HepG2 (cell line): ENCODE measurements around the gene MACROD2. TPM values are rescaled to one million over a fixed set of nuclear protein-coding genes. Genes with fewer than 3 reads are reported as not detected.

Experiments used
- ATAC-seq: fragments of 200-7000 bp; cut with Tn5 transposase; 3 replicates; pipeline ENCODE4 v1.9.1; 2020; ENCODE audit warnings: mild to moderate bottlenecking, moderate library complexity
- BruUV-seq: library from RNA; stranded (reverse); fragments of 400-500 nt; replicated peaks from 2 replicates; lab custom pipeline; 2021; lab: Mats Ljungman, UMichigan
- CTCF ChIA-PET: fragments of 300-600 bp; formaldehyde crosslinking; extraction: SDS; loops from one replicate; lab custom pipeline; 2021; ENCODE audit warnings: low total read pairs, inconsistent platforms, low intra/inter-chr PET ratio; lab: Yijun Ruan, JAX
- POLR2A ChIA-PET: fragments of 350-600 bp; sonication (Branson Sonifier 250); formaldehyde crosslinking; loops from one replicate; lab custom pipeline; 2020; ENCODE audit warnings: antibody characterized with exemption, inconsistent platforms; lab: Yijun Ruan, JAX
- DNase-seq: peaks from one replicate; pipeline ENCODE4 v3.0.0-alpha.2; 2015; ENCODE audit warnings: low spot score
- FAIRE-seq: peaks from 3 replicates; lab custom pipeline; 2011; peaks lifted over from hg19 to GRCh38; lab: Jason Lieb, UNC
- H2AFZ ChIP-seq: one replicate; pipeline ENCODE4 v1.6.1; 2011; ENCODE audit warnings: low read length, inconsistent platforms
- H3K27ac ChIP-seq: fragments of 300-600 bp; 3 replicates; pipeline ENCODE4 v1.8.0; 2011; ENCODE audit warnings: mixed run types, mild to moderate bottlenecking, mixed read lengths, low read length, inconsistent platforms; ENCODE audit not compliant: insufficient read depth; ENCODE audit errors: extremely low read length
- H3K27me3 ChIP-seq, 2 experiments: fragments of 200-600 bp in 1 of 2; 2 replicates in 1 of 2; 3 replicates in 1 of 2; pipeline versions ENCODE4 v1.6.0 to v1.8.0; 2011; ENCODE audit warnings: low read length in 2 of 2, mild to moderate bottlenecking in 2 of 2, moderate library complexity in 2 of 2, inconsistent platforms in 1 of 2; ENCODE audit not compliant: insufficient read depth in 2 of 2, control insufficient read depth in 1 of 2
- H3K36me3 ChIP-seq, 2 experiments: fragments of 200-600 bp in 1 of 2; replicated peaks in 1 of 2; 2 replicates in 1 of 2; 3 replicates in 1 of 2; pipeline versions ENCODE4 v1.5.1 to v1.8.0; 2011; ENCODE audit warnings: low read length in 2 of 2, inconsistent platforms in 1 of 2; ENCODE audit not compliant: insufficient read depth in 2 of 2, control insufficient read depth in 1 of 2
- H3K4me1 ChIP-seq: 2 replicates; pipeline ENCODE4 v1.5.1; 2012; ENCODE audit warnings: low read length, inconsistent platforms; ENCODE audit not compliant: insufficient read depth
- H3K4me2 ChIP-seq: 2 replicates; pipeline ENCODE4 v1.6.0; 2011; ENCODE audit warnings: low read depth, low read length, inconsistent platforms
- H3K4me3 ChIP-seq, 3 experiments: fragments of 200-600 bp in 1 of 3; sonication (generic), shearing (Covaris generic) in 1 of 3; replicated peaks in 1 of 3; 2 replicates each; pipeline ENCODE4 v1.5.1; 2011 to 2016; ENCODE audit warnings: low read length in 3 of 3, inconsistent platforms in 2 of 3, low read depth in 2 of 3, mild to moderate bottlenecking in 2 of 3, control low read depth in 1 of 3, mixed read lengths in 1 of 3; ENCODE audit not compliant: insufficient read depth in 1 of 3
- H3K79me2 ChIP-seq: one replicate; pipeline ENCODE4 v1.6.1; 2011; ENCODE audit warnings: low read length, inconsistent platforms; ENCODE audit not compliant: insufficient read depth
- H3K9ac ChIP-seq: 2 replicates; pipeline ENCODE4 v1.6.0; 2011; ENCODE audit warnings: mild to moderate bottlenecking, low read depth, low read length, inconsistent platforms; ENCODE audit not compliant: insufficient read depth
- H3K9me3 ChIP-seq: 2 replicates; pipeline ENCODE4 v1.5.1; 2012; ENCODE audit warnings: mild to moderate bottlenecking, low read length
- H4K20me1 ChIP-seq: 2 replicates; pipeline ENCODE4 v1.6.0; 2011; ENCODE audit warnings: inconsistent platforms, mild to moderate bottlenecking, low read length, moderate library complexity; ENCODE audit not compliant: insufficient read depth
- ARNTL ChIP-seq: sonication (generic); formaldehyde crosslinking; IDR thresholded peaks from 2 replicates; pipeline ENCODE4 v1.4.0; 2020; ENCODE audit warnings: mild to moderate bottlenecking, missing genetic modification reagents
- CENPT ChIP-seq: sonication (generic); formaldehyde crosslinking; IDR thresholded peaks from 2 replicates; pipeline ENCODE4 v1.8.0; 2022; ENCODE audit warnings: low read depth, mild to moderate bottlenecking, moderate library complexity, missing genetic modification reagents
- DNMT1 ChIP-seq: sonication (generic); formaldehyde crosslinking; IDR thresholded peaks from 2 replicates; pipeline ENCODE4 v1.5.1; 2020; ENCODE audit warnings: mild to moderate bottlenecking, missing genetic modification reagents
- EZH2 ChIP-seq: conservative IDR thresholded peaks from 2 replicates; pipeline ENCODE4 v1.6.1; 2012; ENCODE audit warnings: mild to moderate bottlenecking, low read depth, low read length, moderate library complexity
- HMG20B ChIP-seq: conservative IDR thresholded peaks from 2 replicates; pipeline ENCODE4 v1.6.1; 2016; ENCODE audit warnings: missing genetic modification reagents, missing compliant biosample characterization
- NR1H2 ChIP-seq: sonication (generic); formaldehyde crosslinking; IDR thresholded peaks from 2 replicates; pipeline ENCODE4 v1.8.1; 2022; ENCODE audit warnings: low read depth, missing genetic modification reagents, borderline replicate concordance
- ONECUT2 ChIP-seq: sonication (generic); formaldehyde crosslinking; IDR thresholded peaks from 2 replicates; pipeline ENCODE4 v1.4.0; 2020; ENCODE audit warnings: missing genetic modification reagents
- POLR2AphosphoS2 ChIP-seq: IDR thresholded peaks from 2 replicates; pipeline ENCODE4 v1.6.1; 2011; ENCODE audit warnings: low read depth, low read length, improper control_type of control experiment
- RFXANK ChIP-seq: IDR thresholded peaks from 2 replicates; pipeline ENCODE4 v1.6.1; 2016
- SNAPC4 ChIP-seq: sonication (generic); formaldehyde crosslinking; IDR thresholded peaks from 2 replicates; pipeline ENCODE4 v1.4.0; 2020; ENCODE audit warnings: mild to moderate bottlenecking, missing genetic modification reagents
- ZFP90 ChIP-seq: sonication (generic); formaldehyde crosslinking; IDR thresholded peaks from 2 replicates; pipeline ENCODE4 v1.8.0; 2022; ENCODE audit warnings: missing genetic modification reagents, mild to moderate bottlenecking, inconsistent platforms, borderline replicate concordance
- ZIK1 ChIP-seq: sonication (generic); formaldehyde crosslinking; IDR thresholded peaks from 2 replicates; pipeline ENCODE4 v1.5.0; 2020; ENCODE audit warnings: mild to moderate bottlenecking, low read depth, missing genetic modification reagents, borderline replicate concordance
- ZNF138 ChIP-seq: sonication (generic); formaldehyde crosslinking; IDR thresholded peaks from 2 replicates; pipeline ENCODE4 v1.5.0; 2020; ENCODE audit warnings: mild to moderate bottlenecking, low read depth, missing genetic modification reagents
- ZNF256 ChIP-seq: sonication (generic); formaldehyde crosslinking; conservative IDR thresholded peaks from 2 replicates; pipeline ENCODE4 v1.4.0; 2020; ENCODE audit warnings: missing genetic modification reagents
- ZNF333 ChIP-seq: sonication (generic); formaldehyde crosslinking; IDR thresholded peaks from 2 replicates; pipeline ENCODE4 v1.4.0; 2020; ENCODE audit warnings: mild to moderate bottlenecking, missing genetic modification reagents, borderline replicate concordance
- ZNF496 ChIP-seq: sonication (generic); formaldehyde crosslinking; IDR thresholded peaks from 2 replicates; pipeline ENCODE4 v1.8.1; 2023; ENCODE audit warnings: mild to moderate bottlenecking, moderate library complexity, missing genetic modification reagents; ENCODE audit not compliant: insufficient replicate concordance
- ZNF619 ChIP-seq: sonication (generic); formaldehyde crosslinking; IDR thresholded peaks from 2 replicates; pipeline ENCODE4 v1.4.0; 2020; ENCODE audit warnings: mild to moderate bottlenecking, missing genetic modification reagents
- ZNF781 ChIP-seq: sonication (generic); formaldehyde crosslinking; IDR thresholded peaks from 2 replicates; pipeline ENCODE4 v1.5.1; 2020; ENCODE audit warnings: borderline replicate concordance, mild to moderate bottlenecking, missing genetic modification reagents; ENCODE audit errors: not compliant biosample characterization
- WGBS: methylation state at CpG from one replicate; pipeline ENCODE4 v1.1.6; 2017; ENCODE audit warnings: low lambda C conversion rate; 5-methylcytosine and 5-hydroxymethylcytosine counted together
- in situ Hi-C: cut with HindIII; loops from 2 replicates; pipeline ENCODE4 v1.10.0; 2017; ENCODE audit warnings: low pct_unique_long_range_greater_than_20kb; ENCODE audit not compliant: extremely low pct_ligation_motif_present
- intact Hi-C: fragments of 100-400 bp; cut with micrococcal nuclease; formaldehyde crosslinking; loops from one replicate; pipeline ENCODE4 v1.10.0; 2022; ENCODE audit not compliant: unreplicated experiment
- polyA plus RNA-seq, 8 experiments: library from polyadenylated mRNA; depleted of rRNA in 3 of 8; stranded (reverse) in 7 of 8; unstranded in 1 of 8; fragments of >200 nt; fragmentation: Illumina TruSeq in 4 of 8; extraction: Trizol in 4 of 8; gene quantifications; 2 replicates each; pipeline versions ENCODE4 v1.2.1 to v1.2.3, GENCODE V29; 2011 to 2016; ENCODE audit warnings: low read depth in 4 of 8, missing spikeins in 1 of 8, mixed read lengths in 1 of 8; ENCODE audit not compliant: insufficient read depth in 1 of 8
- total RNA-seq, 5 experiments: library from RNA; depleted of rRNA; stranded (reverse); fragments of >200 nt; fragmentation: Illumina TruSeq; extraction: Trizol; gene quantifications; 2 replicates each; pipeline ENCODE4 v1.2.3, GENCODE V29; 2016; ENCODE audit warnings: low read depth in 1 of 5
- TF ChIP-seq, protein P1 (sequence below): sonication (generic); formaldehyde crosslinking; IDR thresholded peaks from 2 replicates; pipeline ENCODE4 v1.4.0; 2020; ENCODE audit warnings: missing genetic modification reagents, mild to moderate bottlenecking, borderline replicate concordance

MACROD2 gene
- total and polyA plus RNA-seq, 2 of the 13 experiments (the other 11 are each of a cell fraction or from before 2014, with no cell fraction given), result 0.13 to 0.51 TPM

DNA sequence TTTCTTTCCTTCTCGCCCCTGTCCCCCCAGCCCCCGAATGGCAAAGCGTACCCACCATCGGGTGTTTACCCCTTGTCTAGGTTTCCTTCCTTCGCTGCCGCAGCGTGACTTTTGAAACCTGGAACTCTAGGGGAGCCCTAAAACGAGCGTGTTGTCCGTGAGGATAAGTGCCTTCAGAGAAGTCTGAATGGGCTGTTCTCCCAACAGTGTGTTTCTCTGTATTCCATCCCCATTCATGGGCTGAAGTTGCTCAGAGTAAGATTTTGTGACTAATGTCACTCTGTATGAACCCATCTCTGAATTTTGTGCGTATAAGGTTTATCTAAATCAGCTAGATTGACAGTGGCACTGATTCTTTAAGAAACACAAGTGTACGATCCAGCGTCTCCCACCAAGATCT, 949 bp downstream of the MACROD2 start:
- BruUV-seq, result no TSS peak
- H3K4me2 ChIP-seq, result peak overlapping the region; percentile 63
- H3K4me1 ChIP-seq, result peaks cover 7% of the 10 kb centered on the region; the same call in 1 of the 2 replicates
- no peak overlapping the region for H3K27ac ChIP-seq
- intact Hi-C loops (no loop called here), in situ Hi-C loops (no loop called here)
- peaks cover 4 to 22% of the 10 kb centered on the region in 2 experiments; a peak in 4 of 5 replicates for H3K27me3 ChIP-seq
- H3K79me2 ChIP-seq, result no peaks in the 10 kb centered on the region
- ChIA-PET CTCF (no interaction called here), POLR2A (no interaction called here)
- no peaks in the 10 kb centered on the region for H4K20me1 ChIP-seq
- ATAC-seq (peak; percentile 37), FAIRE-seq (no peak), DNase-seq (no peak)
- H2AFZ ChIP-seq, result no peak overlapping the region
- no peaks in the 10 kb centered on the region for H3K36me3 ChIP-seq
- H3K9ac ChIP-seq, result no peak overlapping the region
- H3K4me3 ChIP-seq, result peak overlapping the region; percentile 33 to 65 (median 64); a peak in 4 of 6 replicates
- peaks cover 25% of the 10 kb centered on the region for H3K9me3 ChIP-seq
- WGBS, result 15% methylated on average over 13 of the region's 13 CpGs
- no peak for TF ChIP-seq ZFP90 (CRISPR knock-in tag)
- TF ChIP-seq ZNF619 (CRISPR knock-in tag), result no peak
- no peak for TF ChIP-seq RFXANK
- TF ChIP-seq ZNF496 (CRISPR knock-in tag), result no peak
- TF ChIP-seq HMG20B (CRISPR knock-in tag), result no peak
- no peak for TF ChIP-seq ZNF333
- no peak for TF ChIP-seq ZIK1 (CRISPR knock-in tag)
- TF ChIP-seq EZH2, result peak; percentile 80; the same call in 1 of the 2 replicates
- no peak for TF ChIP-seq POLR2AphosphoS2
- 0 out of 2 replicates have a peak, but pooled peaks have one; percentile 13 for TF ChIP-seq ZNF138
- no peak for TF ChIP-seq ZNF256 (CRISPR knock-in tag)
- TF ChIP-seq, protein P1, sequence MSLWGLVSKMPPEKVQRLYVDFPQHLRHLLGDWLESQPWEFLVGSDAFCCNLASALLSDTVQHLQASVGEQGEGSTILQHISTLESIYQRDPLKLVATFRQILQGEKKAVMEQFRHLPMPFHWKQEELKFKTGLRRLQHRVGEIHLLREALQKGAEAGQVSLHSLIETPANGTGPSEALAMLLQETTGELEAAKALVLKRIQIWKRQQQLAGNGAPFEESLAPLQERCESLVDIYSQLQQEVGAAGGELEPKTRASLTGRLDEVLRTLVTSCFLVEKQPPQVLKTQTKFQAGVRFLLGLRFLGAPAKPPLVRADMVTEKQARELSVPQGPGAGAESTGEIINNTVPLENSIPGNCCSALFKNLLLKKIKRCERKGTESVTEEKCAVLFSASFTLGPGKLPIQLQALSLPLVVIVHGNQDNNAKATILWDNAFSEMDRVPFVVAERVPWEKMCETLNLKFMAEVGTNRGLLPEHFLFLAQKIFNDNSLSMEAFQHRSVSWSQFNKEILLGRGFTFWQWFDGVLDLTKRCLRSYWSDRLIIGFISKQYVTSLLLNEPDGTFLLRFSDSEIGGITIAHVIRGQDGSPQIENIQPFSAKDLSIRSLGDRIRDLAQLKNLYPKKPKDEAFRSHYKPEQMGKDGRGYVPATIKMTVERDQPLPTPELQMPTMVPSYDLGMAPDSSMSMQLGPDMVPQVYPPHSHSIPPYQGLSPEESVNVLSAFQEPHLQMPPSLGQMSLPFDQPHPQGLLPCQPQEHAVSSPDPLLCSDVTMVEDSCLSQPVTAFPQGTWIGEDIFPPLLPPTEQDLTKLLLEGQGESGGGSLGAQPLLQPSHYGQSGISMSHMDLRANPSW (CRISPR knock-in tag), result no peak
- no peak for TF ChIP-seq CENPT (CRISPR knock-in tag)
- no peak for TF ChIP-seq NR1H2 (CRISPR knock-in tag)
- no peak for TF ChIP-seq ZNF781 (CRISPR knock-in tag)
- no peak for TF ChIP-seq SNAPC4
- TF ChIP-seq ONECUT2 (CRISPR knock-in tag), result no peak
- TF ChIP-seq DNMT1, result no peak
- no peak for TF ChIP-seq ARNTL (CRISPR knock-in tag)
